PC-3 (cell line): ENCODE measurements around the gene GOT2. TPM values are rescaled to one million over a fixed set of nuclear protein-coding genes. Genes with fewer than 3 reads are reported as not detected.

ENCODE experiments used
- ATAC-seq: fragments of 200-7000 bp; cut with Tn5 transposase; 2 replicates; pipeline ENCODE4 v1.9.1; 2020; ENCODE audit warnings: mild to moderate bottlenecking, moderate library complexity
- BruUV-seq: library from RNA; stranded (reverse); fragments of 400-500 nt; replicated peaks from 2 replicates; lab custom pipeline; 2021; lab: Mats Ljungman, UMichigan
- CTCF ChIA-PET: fragments of 300-600 bp; sonication (Branson Sonifier 250); formaldehyde crosslinking; loops from one replicate; lab custom pipeline; 2022; ENCODE audit warnings: antibody characterized with exemption; lab: Charles Lee
- POLR2A ChIA-PET: fragments of 300-600 bp; sonication (Branson Sonifier 250); formaldehyde crosslinking; loops from one replicate; lab custom pipeline; 2022; ENCODE audit warnings: antibody characterized with exemption; ENCODE audit not compliant: unreplicated experiment; lab: Charles Lee
- DNase-seq: peaks from one replicate; pipeline ENCODE4 v3.0.0-alpha.2; 2015
- H2AFZ ChIP-seq: fragments of 300-600 bp; sonication (generic); 2 replicates; pipeline ENCODE4 v1.6.0; 2016; ENCODE audit warnings: antibody characterized with exemption, low read length
- H3F3A ChIP-seq: fragments of 300-600 bp; sonication (generic); one replicate; pipeline ENCODE4 v1.6.0; 2017; ENCODE audit warnings: antibody characterized with exemption, low read length, control low read depth, mild to moderate bottlenecking; ENCODE audit not compliant: unreplicated experiment
- H3K27ac ChIP-seq: fragments of 300-600 bp; sonication (generic); 2 replicates; pipeline ENCODE4 v1.5.1; 2016; ENCODE audit warnings: mild to moderate bottlenecking, low read length
- H3K27me3 ChIP-seq: fragments of 300-600 bp; sonication (generic); 2 replicates; pipeline ENCODE4 v1.6.1; 2016; ENCODE audit warnings: low read length, mixed read lengths
- H3K36me3 ChIP-seq: fragments of 300-600 bp; sonication (generic); 2 replicates; pipeline ENCODE4 v1.6.1; 2016; ENCODE audit warnings: low read depth, mixed run types, low read length, mixed read lengths
- H3K4me1 ChIP-seq: fragments of 300-600 bp; sonication (generic); 2 replicates; pipeline ENCODE4 v1.5.1; 2016; ENCODE audit warnings: low read length; ENCODE audit not compliant: insufficient read depth
- H3K4me2 ChIP-seq: fragments of 300-600 bp; sonication (generic); 2 replicates; pipeline ENCODE4 v1.6.0; 2016; ENCODE audit warnings: low read length
- H3K4me3 ChIP-seq: fragments of 300-600 bp; sonication (generic); 2 replicates; pipeline ENCODE4 v1.5.1; 2016; ENCODE audit warnings: mild to moderate bottlenecking, low read length, mixed read lengths
- H3K79me2 ChIP-seq: fragments of 300-600 bp; sonication (generic); 2 replicates; pipeline ENCODE4 v1.6.1; 2017; ENCODE audit warnings: low read length, mixed read lengths
- H3K9ac ChIP-seq: fragments of 300-600 bp; sonication (generic); 2 replicates; pipeline ENCODE4 v1.6.0; 2016; ENCODE audit warnings: mild to moderate bottlenecking, low read length
- H3K9me2 ChIP-seq: fragments of 300-600 bp; sonication (generic); replicated peaks from 2 replicates; pipeline ENCODE4 v1.6.1; 2016; ENCODE audit warnings: mixed run types, low read length, mixed read lengths
- H3K9me3 ChIP-seq: fragments of 300-600 bp; sonication (generic); 2 replicates; pipeline ENCODE4 v1.6.1; 2016; ENCODE audit warnings: low read length, mixed read lengths
- H4K20me1 ChIP-seq: fragments of 300-600 bp; sonication (generic); 2 replicates; pipeline ENCODE4 v1.6.1; 2016; ENCODE audit warnings: low read length, mixed read lengths
- CTCF ChIP-seq: fragments of 300-600 bp; sonication (generic); conservative IDR thresholded peaks from 2 replicates; pipeline ENCODE4 v1.5.1; 2017; ENCODE audit warnings: antibody characterized with exemption, low read depth, mild to moderate bottlenecking, low read length
- EZH2 ChIP-seq: fragments of 300-600 bp; sonication (generic); IDR thresholded peaks from one replicate; pipeline ENCODE4 v1.6.1; 2017; ENCODE audit warnings: antibody characterized with exemption, mild to moderate bottlenecking, low read length; ENCODE audit not compliant: unreplicated experiment
- EZH2phosphoT487 ChIP-seq: fragments of 300-600 bp; sonication (generic); IDR thresholded peaks from 2 replicates; pipeline ENCODE4 v1.6.1; 2018; ENCODE audit warnings: mild to moderate bottlenecking, antibody characterized with exemption, low read length, borderline replicate concordance
- intact Hi-C: fragments of 100-400 bp; cut with micrococcal nuclease; formaldehyde crosslinking; loops from 2 replicates; pipeline ENCODE4 v1.9.0; 2023
- total RNA-seq: library from RNA; depleted of rRNA; stranded (reverse); fragments of >200 nt; gene quantifications from 2 replicates; pipeline ENCODE4 v1.2.3, GENCODE V29; 2014

GOT2 gene
- total RNA-seq, 1 experiment from 2014 or later, result 83.6 TPM

- Histone ChIP-seq H4K20me1 (no peaks in the 10 kb centered on the region), H3K9ac (no peak overlapping the region), H3K9me3 (no peaks in the 10 kb centered on the region), H3K4me2 (no peak overlapping the region), H3K4me1 (no peaks in the 10 kb centered on the region), H3K9me2 (no peaks in the 10 kb centered on the region), H3K79me2 (no peaks in the 10 kb centered on the region), H3K27ac (no peak overlapping the region), H2AFZ (no peak overlapping the region), H3K27me3 (no peaks in the 10 kb centered on the region), H3F3A (no peaks in the 10 kb centered on the region), H3K4me3 (no peak overlapping the region), H3K36me3 (no peaks in the 10 kb centered on the region)
- POLR2A ChIA-PET, result no interaction called here
- TF ChIP-seq EZH2phosphoT487 (no peak), CTCF (no peak), EZH2 (no peak)
- no peak for DNase-seq
- CTCF ChIA-PET, result no interaction called here
- intact Hi-C loops, result no loop called here
- ATAC-seq, result no peak
- no TSS peak for BruUV-seq
These were observed 63.1 kb downstream of the GOT2 start for GRCh38 chr16:58670946-58671583.

GRCh38 chr16:58670177-58670576, 63.9 kb downstream of the GOT2 start:
- no peak overlapping the region for H2AFZ ChIP-seq
- no peaks in the 10 kb centered on the region for H3K36me3 ChIP-seq
- ATAC-seq, result no peak
- no peaks in the 10 kb centered on the region for H3K4me1 ChIP-seq
- ChIA-PET POLR2A (no interaction called here), CTCF (no interaction called here)
- TF ChIP-seq EZH2 (no peak), EZH2phosphoT487 (no peak), CTCF (no peak)
- H4K20me1 ChIP-seq, result no peaks in the 10 kb centered on the region
- no peaks in the 10 kb centered on the region for H3K79me2 ChIP-seq
- H3K27me3 ChIP-seq, result no peaks in the 10 kb centered on the region
- no peak overlapping the region for H3K9ac ChIP-seq
- H3K9me3 ChIP-seq, result no peaks in the 10 kb centered on the region
- DNase-seq, result no peak
- intact Hi-C loops, result no loop called here
- H3K27ac ChIP-seq, result no peak overlapping the region
- H3K4me2 ChIP-seq, result no peak overlapping the region
- no peaks in the 10 kb centered on the region for H3K9me2 ChIP-seq
- no peak overlapping the region for H3K4me3 ChIP-seq
- no TSS peak for BruUV-seq
- no peaks in the 10 kb centered on the region for H3F3A ChIP-seq

- DNase-seq, result no peak
- Histone ChIP-seq H3K36me3 (no peaks in the 10 kb centered on the region), H3K79me2 (no peaks in the 10 kb centered on the region), H3K9ac (no peak overlapping the region), H3K4me3 (no peak overlapping the region), H3F3A (no peaks in the 10 kb centered on the region), H3K4me1 (no peaks in the 10 kb centered on the region), H3K4me2 (no peak overlapping the region), H3K27me3 (no peaks in the 10 kb centered on the region), H2AFZ (no peak overlapping the region), H3K9me3 (no peaks in the 10 kb centered on the region), H3K27ac (no peak overlapping the region), H3K9me2 (no peaks in the 10 kb centered on the region), H4K20me1 (no peaks in the 10 kb centered on the region)
- intact Hi-C loops, result loop anchor here (10.0 kb wide), 1 partner anchor 330 kb away; no protein-coding TSS in a partner anchor
- ChIA-PET POLR2A (no interaction called here), CTCF (no interaction called here)
- TF ChIP-seq CTCF (no peak), EZH2phosphoT487 (no peak), EZH2 (no peak)
- ATAC-seq, result no peak
- BruUV-seq, result no TSS peak
These were observed 68.9 kb downstream of the GOT2 start for GRCh38 chr16:58665200-58665599.
